ENCODE results near the gene RPS6KC1. TPM values are rescaled to one million over a fixed set of nuclear protein-coding genes. Genes with fewer than 3 reads are reported as not detected.

Gene RPS6KC1
- total and polyA plus RNA-seq, 2 of the 4 experiments (the other 2 are of a cell fraction), result 7.9 to 23.7 TPM

DNA sequence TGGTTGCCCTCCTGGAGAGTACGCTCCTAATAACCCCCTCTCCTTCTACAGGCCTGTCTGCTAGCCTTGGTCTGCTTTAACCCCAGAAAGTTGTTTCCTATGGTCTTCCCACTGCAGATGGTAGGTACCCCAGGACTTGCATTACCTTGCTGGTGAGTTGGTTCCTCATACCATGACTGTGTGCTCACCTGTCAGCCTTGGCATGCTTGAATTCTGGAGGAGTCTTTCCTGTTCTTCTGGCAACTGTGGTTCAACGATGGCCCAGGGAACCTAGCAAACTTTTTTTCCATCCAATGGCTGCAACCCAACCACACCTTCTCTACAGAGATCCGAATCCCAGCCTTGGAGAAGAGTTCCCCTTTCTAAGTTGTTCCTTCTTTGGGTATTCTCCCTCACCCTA is 36.9 kb downstream of the RPS6KC1 start:
- no CpG with 5 or more reads among the region's 3 CpGs for WGBS, 2 experiments (ENCODE audit: extremely low coverage in 2 of 2, insufficient read length in 1 of 2)
- Histone ChIP-seq H3K79me1 (ENCODE audit: low read depth in 1 of 2, low read length in 2 of 2) (peaks cover 3 to 9% of the 10 kb centered on the region in 2 experiments; a peak in 2 of 4 replicates), H3K9me1 (ENCODE audit: insufficient read depth, low read length) (peaks cover 2% of the 10 kb centered on the region; the same call in 1 of the 2 replicates), H3K4me2 (ENCODE audit: low read depth, low read length) (no peak overlapping the region), H3K4ac (ENCODE audit: low read depth, low read length) (no peak overlapping the region), H2AFZ (replicated peaks; ENCODE audit: low read length, poor library complexity) (no peak overlapping the region), H2BK15ac (ENCODE audit: low read depth, low read length) (no peak overlapping the region), H3K23ac (ENCODE audit: low read depth, low read length) (no peak overlapping the region), H3K4me1 (ENCODE audit: control insufficient read depth, insufficient read depth, low read length) (no peaks in the 10 kb centered on the region), H3K36me3 (ENCODE audit: control insufficient read depth, insufficient read depth, low read length) (peaks cover 13% of the 10 kb centered on the region), H3K56ac (ENCODE audit: extremely low read depth, insufficient read depth, low read length) (no peak overlapping the region), H2BK120ac (ENCODE audit: low read depth, low read length) (no peak overlapping the region), H2AK5ac (ENCODE audit: low read depth, low read length) (no peak overlapping the region), H3K18ac (ENCODE audit: low read depth, low read length) (no peak overlapping the region), H4K8ac (ENCODE audit: low read depth in 2 of 2, low read length in 2 of 2) (no peak overlapping the region), H4K5ac (ENCODE audit: low read depth, low read length) (no peak overlapping the region), H4K20me1 (ENCODE audit: insufficient read depth, low read length) (no peaks in the 10 kb centered on the region), H2BK5ac (ENCODE audit: low read depth, low read length, poor library complexity, severe bottlenecking) (no peak overlapping the region), H3K14ac (replicated peaks; ENCODE audit: low read depth, low read length) (no peak overlapping the region), H3K4me3 (ENCODE audit: insufficient read depth, low read depth, low read length) (no peak overlapping the region), H3K27me3 (ENCODE audit: control insufficient read depth, insufficient read depth, low read length) (no peaks in the 10 kb centered on the region), H2AK9ac (replicated peaks; ENCODE audit: low read depth, low read length, poor library complexity) (no peak overlapping the region), H2BK20ac (ENCODE audit: low read depth, low read length) (no peak overlapping the region), H3K9ac (ENCODE audit: low read depth, low read length) (no peak overlapping the region), H3K27ac (ENCODE audit: insufficient read depth, low read length) (no peak overlapping the region), H4K91ac (ENCODE audit: insufficient read depth, low read depth, low read length) (no peak overlapping the region), H3K9me3 (ENCODE audit: control insufficient read depth, insufficient read depth, low read length) (no peaks in the 10 kb centered on the region)
- DNase-seq (no peak), ATAC-seq (ENCODE audit: low read depth) (no peak)
- dilution Hi-C loops (cut with HindIII; ENCODE audit: low sequenced_read_pairs, unreplicated experiment) (no loop called here), intact Hi-C loops (cut with micrococcal nuclease) (no loop called here), in situ Hi-C loops (cut with MboI; ENCODE audit: low sequenced_read_pairs) (no loop called here)
- POLR2A ChIA-PET (ENCODE audit: unreplicated experiment), result no interaction called here
- no peak for TF ChIP-seq FOS (IDR thresholded peaks at IDR 0.05; ENCODE audit: low read depth, low read length)
- no peak for TF ChIP-seq MXI1 (IDR thresholded peaks at IDR 0.05; ENCODE audit: borderline replicate concordance, low read depth, low read length)
- TF ChIP-seq, protein P1, sequence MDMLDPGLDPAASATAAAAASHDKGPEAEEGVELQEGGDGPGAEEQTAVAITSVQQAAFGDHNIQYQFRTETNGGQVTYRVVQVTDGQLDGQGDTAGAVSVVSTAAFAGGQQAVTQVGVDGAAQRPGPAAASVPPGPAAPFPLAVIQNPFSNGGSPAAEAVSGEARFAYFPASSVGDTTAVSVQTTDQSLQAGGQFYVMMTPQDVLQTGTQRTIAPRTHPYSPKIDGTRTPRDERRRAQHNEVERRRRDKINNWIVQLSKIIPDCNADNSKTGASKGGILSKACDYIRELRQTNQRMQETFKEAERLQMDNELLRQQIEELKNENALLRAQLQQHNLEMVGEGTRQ (IDR thresholded peaks at IDR 0.05; ENCODE audit: low read depth, low read length), result no peak
- TF ChIP-seq MAZ (IDR thresholded peaks at IDR 0.05; ENCODE audit: borderline replicate concordance, low read depth, low read length), result no peak
- TF ChIP-seq RCOR1 (IDR thresholded peaks at IDR 0.05; ENCODE audit: insufficient replicate concordance, low read length), result no peak
- no peak for TF ChIP-seq NFE2L2 (IDR thresholded peaks at IDR 0.05; ENCODE audit: low read depth, low read length)
- TF ChIP-seq RFX5 (IDR thresholded peaks at IDR 0.05; ENCODE audit: low read depth, low read length), result no peak
- TF ChIP-seq MAFK (IDR thresholded peaks at IDR 0.05; ENCODE audit: low read depth, low read length), result no peak
- TF ChIP-seq ELK1 (IDR thresholded peaks at IDR 0.05; ENCODE audit: borderline replicate concordance, low read depth, low read length), result no peak
- no peak for TF ChIP-seq CEBPB (IDR thresholded peaks at IDR 0.05; ENCODE audit: low read depth, low read length)
- TF ChIP-seq CTCF (conservative IDR thresholded peaks at IDR 0.05; ENCODE audit: low read depth, low read length), result no peak
- CTCF ChIA-PET, result no interaction called here
- no TSS peak for BruUV-seq (replicated peaks)
